Vagina (tissue), 2 donors: ENCODE measurements around the gene MSH3.

ENCODE experiments used
- CTCF ChIP-seq, 3 experiments: fragments of 450-650 bp in 2 of 3; fragments of 200-600 bp in 1 of 3; sonication (generic) in 1 of 3; IDR thresholded peaks; one replicate each; pipeline ENCODE4 v1.5.1; 2017 to 2019; ENCODE audit warnings: antibody characterized with exemption in 3 of 3, mild to moderate bottlenecking in 2 of 3, moderate library complexity in 2 of 3
- POLR2A ChIP-seq, 2 donors: fragments of 450-650 bp; IDR thresholded peaks; one replicate each; pipeline ENCODE4 v1.6.1; 2017; ENCODE audit warnings: antibody characterized with exemption in 2 of 2, mild to moderate bottlenecking in 2 of 2, moderate library complexity in 2 of 2

- TF ChIP-seq CTCF (IDR thresholded peaks at IDR 0.05), result no peak
- TF ChIP-seq POLR2A (IDR thresholded peaks at IDR 0.05), result no peak
Observed at GRCh38 chr5:80688648-80689420, 34.4 kb downstream of the MSH3 start.
